GM12878 (cell line): Measurements from ENCODE around the gene LIN7C. TPM values are rescaled to one million over a fixed set of nuclear protein-coding genes. Genes with fewer than 3 reads are reported as not detected.

Experiments
- ATAC-seq: fragments of 200-7000 bp; cut with Tn5 transposase; 3 replicates; pipeline ENCODE4 v1.9.1; 2020; ENCODE audit warnings: mild to moderate bottlenecking, moderate library complexity
- BruUV-seq: library from RNA; stranded (reverse); fragments of 400-500 nt; replicated peaks from 2 replicates; lab custom pipeline; 2021; lab: Mats Ljungman, UMichigan
- CTCF ChIA-PET: fragments of 300-600 bp; sonication (Branson Sonifier 250); formaldehyde crosslinking; extraction: SDS; loops from one replicate; lab custom pipeline; 2021; ENCODE audit warnings: inconsistent platforms; lab: Yijun Ruan, JAX
- POLR2A ChIA-PET: fragments of 350-600 bp; formaldehyde crosslinking; extraction: SDS; loops from one replicate; lab custom pipeline; 2021; ENCODE audit warnings: inconsistent platforms; lab: Charles Lee
- RAD21 ChIA-PET: fragments of 300-600 bp; sonication (Branson Sonifier 250); formaldehyde crosslinking; loops from one replicate; lab custom pipeline; 2023; ENCODE audit warnings: antibody characterized with exemption; ENCODE audit not compliant: unreplicated experiment; lab: Charles Lee
- SMC1A ChIA-PET: fragments of 300-600 bp; sonication (Branson Sonifier 250); formaldehyde crosslinking; loops from one replicate; lab custom pipeline; 2023; ENCODE audit not compliant: unreplicated experiment, uncharacterized antibody; lab: Charles Lee
- DNase-seq: peaks from one replicate; pipeline ENCODE4 v3.0.0-alpha.2; 2011; ENCODE audit warnings: low read depth, low spot score
- FAIRE-seq: peaks from 3 replicates; lab custom pipeline; 2011; peaks lifted over from hg19 to GRCh38; lab: Jason Lieb, UNC
- H2AFZ ChIP-seq: 2 replicates; pipeline ENCODE4 v1.6.0; 2011; ENCODE audit warnings: low read depth, low read length, control low read depth; ENCODE audit not compliant: control insufficient read depth
- H3K27ac ChIP-seq: 2 replicates; pipeline ENCODE4 v1.5.1; 2011; ENCODE audit warnings: control low read depth; ENCODE audit not compliant: control insufficient read depth, insufficient read depth
- H3K27me3 ChIP-seq, 2 experiments: replicated peaks in 1 of 2; 2 replicates each; pipeline versions ENCODE4 v1.6.0 to v1.6.1; 2011; ENCODE audit warnings: low read length in 1 of 2; ENCODE audit not compliant: control insufficient read depth in 2 of 2, insufficient read depth in 2 of 2
- H3K36me3 ChIP-seq, 2 experiments: 2 replicates each; pipeline ENCODE4 v1.5.1; 2011; ENCODE audit warnings: low read length in 1 of 2; ENCODE audit not compliant: control insufficient read depth in 2 of 2, insufficient read depth in 2 of 2
- H3K4me1 ChIP-seq: 2 replicates; pipeline ENCODE4 v1.6.1; 2011; ENCODE audit warnings: mild to moderate bottlenecking, low read length, moderate library complexity, mixed read lengths; ENCODE audit not compliant: control insufficient read depth, insufficient read depth
- H3K4me2 ChIP-seq: 2 replicates; pipeline ENCODE4 v1.6.0; 2011; ENCODE audit warnings: control low read depth; ENCODE audit not compliant: control insufficient read depth, insufficient read depth
- H3K4me3 ChIP-seq: fragments of 200-600 bp; sonication (generic); 2 replicates; pipeline ENCODE4 v1.5.1; 2016
- H3K79me2 ChIP-seq: 2 replicates; pipeline ENCODE4 v1.6.0; 2011; ENCODE audit warnings: low read length; ENCODE audit not compliant: control insufficient read depth, insufficient read depth
- H3K9ac ChIP-seq: 2 replicates; pipeline ENCODE4 v1.8.0; 2011; ENCODE audit warnings: low read length, control low read depth, mixed read lengths; ENCODE audit not compliant: control insufficient read depth, insufficient read depth
- H3K9me3 ChIP-seq: replicated peaks from 3 replicates; pipeline ENCODE4 v1.5.1; 2011; ENCODE audit warnings: mild to moderate bottlenecking, low read length; ENCODE audit not compliant: control insufficient read depth, insufficient read depth
- H4K20me1 ChIP-seq: 2 replicates; pipeline ENCODE4 v1.6.0; 2011; ENCODE audit not compliant: control insufficient read depth, insufficient read depth
- ETV6 ChIP-seq, 2 experiments: fragments of 450-650 bp in 1 of 2; IDR thresholded peaks in 1 of 2; conservative IDR thresholded peaks in 1 of 2; 2 replicates each; pipeline ENCODE4 v1.6.1; 2014; ENCODE audit warnings: antibody characterized with exemption in 1 of 2, borderline replicate concordance in 1 of 2, low read depth in 1 of 2, mild to moderate bottlenecking in 1 of 2, moderate library complexity in 1 of 2
- GABPA ChIP-seq: IDR thresholded peaks from 2 replicates; pipeline ENCODE4 v1.6.1; 2014; ENCODE audit warnings: antibody characterized with exemption, low read depth, mild to moderate bottlenecking, inconsistent platforms
- MAX ChIP-seq: IDR thresholded peaks from 2 replicates; pipeline ENCODE4 v1.6.1; 2012; ENCODE audit warnings: low read depth, low read length, improper control_type of control experiment
- PML ChIP-seq: IDR thresholded peaks from 2 replicates; pipeline ENCODE4 v1.6.1; 2012; ENCODE audit warnings: low read length, inconsistent platforms
- SMAD1 ChIP-seq: fragments of 450-650 bp; IDR thresholded peaks from 2 replicates; pipeline ENCODE4 v1.6.1; 2018; ENCODE audit warnings: mild to moderate bottlenecking, low read depth; ENCODE audit not compliant: partially characterized antibody
- SUZ12 ChIP-seq: fragments of 200-600 bp; sonication (generic); IDR thresholded peaks from one replicate; pipeline ENCODE4 v1.6.1; 2018; ENCODE audit warnings: antibody characterized with exemption, mild to moderate bottlenecking; ENCODE audit not compliant: unreplicated experiment
- USF1 ChIP-seq: IDR thresholded peaks from 2 replicates; pipeline ENCODE4 v1.6.1; 2011; ENCODE audit warnings: borderline replicate concordance, low read depth, mild to moderate bottlenecking, moderate library complexity, mixed read lengths, low read length; ENCODE audit not compliant: insufficient read depth; ENCODE audit errors: extremely low read length
- WGBS: methylation state at CpG from one replicate; pipeline ENCODE4 v1.1.6; 2016; ENCODE audit warnings: low lambda C conversion rate; ENCODE audit not compliant: insufficient replicate concordance, insufficient coverage; ENCODE audit errors: missing lambda C conversion rate; 5-methylcytosine and 5-hydroxymethylcytosine counted together
- in situ Hi-C: fragments of 300-500 bp; cut with MboI; formaldehyde crosslinking; loops from 9 replicates; pipeline ENCODE4 v1.14.3; 2018; ENCODE audit warnings: mixed read lengths
- intact Hi-C: fragments of 100-400 bp; cut with micrococcal nuclease; formaldehyde crosslinking; loops from one replicate; pipeline ENCODE4 v1.14.2; 2022; ENCODE audit not compliant: unreplicated experiment
- polyA plus RNA-seq, 11 experiments: library from polyadenylated mRNA; depleted of rRNA in 4 of 11; unstranded in 6 of 11; stranded (reverse) in 5 of 11; fragments of >200 nt; fragmentation: Nextera tagmentation in 4 of 11; fragmentation: Illumina TruSeq in 1 of 11; extraction: Ambion mirVana in 4 of 11; extraction: Trizol in 1 of 11; gene quantifications; 1 replicate in 1 of 11; 2 replicates in 10 of 11; pipeline versions ENCODE4 v1.2.1 to v1.2.3, GENCODE V29; 2011 to 2016; ENCODE audit warnings: inconsistent platforms in 2 of 11, missing spikeins in 2 of 11, low read depth in 1 of 11
- total RNA-seq, 4 experiments: library from RNA; depleted of rRNA in 3 of 4; stranded (reverse); fragments of >200 nt in 3 of 4; fragmentation: Illumina TruSeq in 1 of 4; extraction: Trizol in 1 of 4; gene quantifications; 2 replicates each; pipeline versions ENCODE4 v1.2.1 to v1.2.3, GENCODE V29; 2013 to 2021
- TF ChIP-seq, protein P1 (sequence below): IDR thresholded peaks from 2 replicates; pipeline ENCODE4 v1.6.1; 2012; ENCODE audit warnings: low read length, inconsistent platforms

Gene LIN7C
- total and polyA plus RNA-seq, 10 of the 15 experiments (the other 5 are each of a cell fraction or from before 2014, with no cell fraction given): 6.0 to 23.7 (median 15.1) TPM

GRCh38 chr11:27477831-27478230 is 28.7 kb downstream of the LIN7C start:
- 43% methylated on average over 2 of the region's 2 CpGs for WGBS
- H3K9ac ChIP-seq: no peak overlapping the region
- no peaks in the 10 kb centered on the region for H3K79me2 ChIP-seq
- ChIA-PET RAD21 (no interaction called here), POLR2A (no interaction called here), CTCF (interaction anchor here (1.4 to 2.0 kb wide), 2 partner anchors 8 to 19 kb away, joined by 3 to 8 read pairs; no protein-coding TSS in a partner anchor), SMC1A (interaction anchor here (2.8 kb wide), 1 partner anchor 8 kb away, joined by 15 read pairs; no protein-coding TSS in a partner anchor)
- no peak overlapping the region for H2AFZ ChIP-seq
- no peak for FAIRE-seq
- H3K4me1 ChIP-seq: no peaks in the 10 kb centered on the region
- ATAC-seq: no peak
- H4K20me1 ChIP-seq: no peaks in the 10 kb centered on the region
- intact Hi-C loops: no loop called here
- no peak for TF ChIP-seq PML
- no peak for TF ChIP-seq SMAD1
- TF ChIP-seq MAX: no peak
- TF ChIP-seq, protein P1, sequence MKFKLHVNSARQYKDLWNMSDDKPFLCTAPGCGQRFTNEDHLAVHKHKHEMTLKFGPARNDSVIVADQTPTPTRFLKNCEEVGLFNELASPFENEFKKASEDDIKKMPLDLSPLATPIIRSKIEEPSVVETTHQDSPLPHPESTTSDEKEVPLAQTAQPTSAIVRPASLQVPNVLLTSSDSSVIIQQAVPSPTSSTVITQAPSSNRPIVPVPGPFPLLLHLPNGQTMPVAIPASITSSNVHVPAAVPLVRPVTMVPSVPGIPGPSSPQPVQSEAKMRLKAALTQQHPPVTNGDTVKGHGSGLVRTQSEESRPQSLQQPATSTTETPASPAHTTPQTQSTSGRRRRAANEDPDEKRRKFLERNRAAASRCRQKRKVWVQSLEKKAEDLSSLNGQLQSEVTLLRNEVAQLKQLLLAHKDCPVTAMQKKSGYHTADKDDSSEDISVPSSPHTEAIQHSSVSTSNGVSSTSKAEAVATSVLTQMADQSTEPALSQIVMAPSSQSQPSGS: no peak
- TF ChIP-seq USF1: no peak
- no peak for TF ChIP-seq SUZ12
- TF ChIP-seq ETV6 (conservative IDR thresholded peaks at IDR 0.05 in 1 of 2, IDR thresholded peaks at IDR 0.05 in 1 of 2; ENCODE audit: borderline replicate concordance in 1 of 2, low read depth in 1 of 2): no peak
- TF ChIP-seq GABPA: no peak
- DNase-seq: no peak
- no peak overlapping the region for H3K4me2 ChIP-seq
- H3K27ac ChIP-seq: no peak overlapping the region
- in situ Hi-C loops: loop anchor here (5.0 to 10.0 kb wide), 2 partner anchors 721 to 1183 kb away; no protein-coding TSS in a partner anchor
- H3K27me3 ChIP-seq: no peaks in the 10 kb centered on the region
- H3K36me3 ChIP-seq: no peaks in the 10 kb centered on the region
- no peaks in the 10 kb centered on the region for H3K9me3 ChIP-seq
- no peak overlapping the region for H3K4me3 ChIP-seq
- no TSS peak for BruUV-seq
